Loucy (cell line): Measurements from ENCODE around the gene HNF4A.

Experiments
- EZH2phosphoT487 ChIP-seq: fragments of 200-600 bp; IDR thresholded peaks from 2 replicates; pipeline ENCODE4 v1.6.1; 2018; ENCODE audit warnings: antibody characterized with exemption, mild to moderate bottlenecking, moderate library complexity, borderline replicate concordance
- TF ChIP-seq, protein P1 (sequence below): fragments of 200-600 bp; sonication (generic); conservative IDR thresholded peaks from 2 replicates; pipeline ENCODE4 v1.5.1; 2014; ENCODE audit warnings: mild to moderate bottlenecking, antibody characterized with exemption, low read length

DNA sequence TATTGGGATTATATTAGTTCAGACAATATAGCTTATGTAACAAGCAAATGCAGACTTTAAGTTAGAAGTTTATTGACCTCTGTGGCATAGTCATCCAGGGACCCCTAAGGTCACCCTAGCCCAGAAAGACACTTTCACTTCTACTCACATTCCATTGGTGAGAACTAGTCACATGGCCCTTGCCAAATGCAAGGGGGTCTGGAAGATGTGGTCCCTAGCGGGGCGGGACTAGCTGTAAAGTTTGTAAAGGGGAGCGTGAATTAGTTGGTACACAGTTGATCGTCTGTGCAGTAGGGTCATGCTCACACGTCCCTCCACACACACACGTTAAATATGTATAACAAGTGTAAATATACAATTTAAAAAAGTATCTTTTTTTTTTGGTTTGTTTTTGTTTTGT, 9.3 kb downstream of the HNF4A start:
- TF ChIP-seq, protein P1, sequence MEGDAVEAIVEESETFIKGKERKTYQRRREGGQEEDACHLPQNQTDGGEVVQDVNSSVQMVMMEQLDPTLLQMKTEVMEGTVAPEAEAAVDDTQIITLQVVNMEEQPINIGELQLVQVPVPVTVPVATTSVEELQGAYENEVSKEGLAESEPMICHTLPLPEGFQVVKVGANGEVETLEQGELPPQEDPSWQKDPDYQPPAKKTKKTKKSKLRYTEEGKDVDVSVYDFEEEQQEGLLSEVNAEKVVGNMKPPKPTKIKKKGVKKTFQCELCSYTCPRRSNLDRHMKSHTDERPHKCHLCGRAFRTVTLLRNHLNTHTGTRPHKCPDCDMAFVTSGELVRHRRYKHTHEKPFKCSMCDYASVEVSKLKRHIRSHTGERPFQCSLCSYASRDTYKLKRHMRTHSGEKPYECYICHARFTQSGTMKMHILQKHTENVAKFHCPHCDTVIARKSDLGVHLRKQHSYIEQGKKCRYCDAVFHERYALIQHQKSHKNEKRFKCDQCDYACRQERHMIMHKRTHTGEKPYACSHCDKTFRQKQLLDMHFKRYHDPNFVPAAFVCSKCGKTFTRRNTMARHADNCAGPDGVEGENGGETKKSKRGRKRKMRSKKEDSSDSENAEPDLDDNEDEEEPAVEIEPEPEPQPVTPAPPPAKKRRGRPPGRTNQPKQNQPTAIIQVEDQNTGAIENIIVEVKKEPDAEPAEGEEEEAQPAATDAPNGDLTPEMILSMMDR = no peak
- TF ChIP-seq EZH2phosphoT487 = no peak
